DMS153 treated with DMSO at 0.1 percent for 48 hours (cell line): ENCODE data around the gene KLHL26.
"Not testable (repeated sequence)": the region's sequence is repeated elsewhere in the genome, so short reads cannot be mapped to it uniquely, and the experiment has no call there.

Experiments
- DNase-seq: peaks from one replicate; lab custom pipeline; 2025; ENCODE audit not compliant: unreplicated experiment; lab: John Stamatoyannopoulos, UW

The KLHL26 gene, protein sequence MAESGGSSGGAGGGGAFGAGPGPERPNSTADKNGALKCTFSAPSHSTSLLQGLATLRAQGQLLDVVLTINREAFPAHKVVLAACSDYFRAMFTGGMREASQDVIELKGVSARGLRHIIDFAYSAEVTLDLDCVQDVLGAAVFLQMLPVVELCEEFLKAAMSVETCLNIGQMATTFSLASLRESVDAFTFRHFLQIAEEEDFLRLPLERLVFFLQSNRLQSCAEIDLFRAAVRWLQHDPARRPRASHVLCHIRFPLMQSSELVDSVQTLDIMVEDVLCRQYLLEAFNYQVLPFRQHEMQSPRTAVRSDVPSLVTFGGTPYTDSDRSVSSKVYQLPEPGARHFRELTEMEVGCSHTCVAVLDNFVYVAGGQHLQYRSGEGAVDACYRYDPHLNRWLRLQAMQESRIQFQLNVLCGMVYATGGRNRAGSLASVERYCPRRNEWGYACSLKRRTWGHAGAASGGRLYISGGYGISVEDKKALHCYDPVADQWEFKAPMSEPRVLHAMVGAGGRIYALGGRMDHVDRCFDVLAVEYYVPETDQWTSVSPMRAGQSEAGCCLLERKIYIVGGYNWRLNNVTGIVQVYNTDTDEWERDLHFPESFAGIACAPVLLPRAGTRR

DNA sequence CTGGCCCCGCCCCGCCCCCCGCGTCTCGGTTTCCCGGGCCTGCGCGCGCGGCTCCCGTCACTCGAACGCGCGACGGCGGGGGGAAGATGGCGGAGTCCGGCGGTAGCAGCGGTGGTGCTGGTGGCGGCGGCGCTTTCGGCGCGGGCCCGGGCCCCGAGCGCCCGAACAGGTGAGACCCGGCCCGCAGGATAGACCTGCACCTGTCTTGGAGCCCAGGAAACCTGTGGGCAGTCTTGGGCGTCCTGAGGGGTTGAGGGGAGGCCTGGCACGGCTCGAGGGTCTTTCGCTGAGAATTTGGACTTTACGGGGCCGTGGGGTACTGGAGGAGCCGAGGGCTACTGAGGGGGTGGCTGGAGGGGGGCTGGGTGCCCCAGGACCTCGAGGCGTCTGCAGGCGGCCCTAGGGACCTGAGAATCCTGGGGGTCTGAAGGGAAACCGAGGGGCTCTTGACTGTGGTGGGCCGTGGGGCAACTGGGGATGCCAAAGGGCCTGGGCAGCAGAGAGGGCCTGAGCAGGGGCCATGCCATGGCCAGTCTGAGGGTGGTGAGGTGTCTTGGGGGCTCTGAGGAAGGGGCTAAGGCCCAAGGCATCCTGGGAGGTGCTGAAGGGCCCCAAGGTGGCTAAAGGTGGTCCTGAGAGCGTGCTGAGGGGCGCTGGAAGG lies at the start of gene KLHL26:
Gene KLHL26, plus strand, starts transcription at position 60 of the 661 bp plus-strand sequence. Its CDS starts 27 bp downstream, at position 87.
- DNase-seq = no peak

DNA sequence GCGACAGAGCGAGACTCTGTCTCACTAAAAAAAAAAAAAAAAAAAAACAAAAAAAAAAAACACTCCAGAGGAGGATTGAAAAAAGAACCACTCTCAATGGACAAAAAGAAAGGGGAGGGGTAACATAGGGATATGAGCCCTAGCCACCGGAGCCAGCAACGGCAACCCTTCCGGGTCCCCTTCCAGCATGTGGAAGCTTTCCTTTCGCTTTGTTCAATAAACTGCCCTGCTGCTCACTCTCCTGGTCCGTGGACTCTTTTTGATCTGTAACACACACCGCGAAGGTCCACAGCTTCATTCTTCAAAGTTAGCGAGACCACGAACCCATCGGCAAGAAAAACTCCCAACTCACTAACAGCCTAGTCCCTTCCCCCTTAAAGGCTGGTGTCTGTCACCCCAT lies 49.3 kb upstream of the KLHL26 start:
- DNase-seq = no peak

DNA sequence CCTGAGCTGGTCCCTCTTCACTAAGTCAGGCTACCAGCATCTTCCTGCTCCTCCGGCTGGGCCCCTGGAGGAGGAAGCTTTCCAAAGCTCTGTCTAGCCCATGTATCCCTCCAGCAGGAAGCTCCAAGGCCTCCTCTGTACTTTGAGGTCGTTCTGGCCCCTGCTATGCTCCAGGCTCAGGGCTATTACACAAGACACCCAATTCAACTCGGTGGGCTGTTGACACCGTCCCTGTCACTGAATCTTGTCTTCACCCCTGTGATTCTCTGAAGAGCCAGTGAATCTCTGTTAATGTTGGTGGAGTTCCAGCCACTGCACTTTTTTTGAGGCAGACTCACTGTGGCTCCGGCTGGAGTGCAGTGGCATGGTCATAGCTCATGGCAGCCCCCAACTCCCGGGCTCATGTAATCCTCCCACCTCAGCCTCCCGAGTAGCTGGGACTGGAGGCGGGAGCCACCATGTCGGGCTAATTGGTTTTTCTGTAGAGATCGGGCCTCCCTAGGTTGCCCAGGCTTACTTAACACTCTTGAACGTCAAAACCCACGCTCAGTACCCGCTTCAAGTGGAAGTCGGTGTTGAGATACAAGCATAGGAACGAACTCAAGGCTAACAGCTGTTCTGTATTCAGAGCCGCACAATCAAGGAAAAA lies 48.7 kb upstream of the KLHL26 start:
- DNase-seq = no peak

DNA sequence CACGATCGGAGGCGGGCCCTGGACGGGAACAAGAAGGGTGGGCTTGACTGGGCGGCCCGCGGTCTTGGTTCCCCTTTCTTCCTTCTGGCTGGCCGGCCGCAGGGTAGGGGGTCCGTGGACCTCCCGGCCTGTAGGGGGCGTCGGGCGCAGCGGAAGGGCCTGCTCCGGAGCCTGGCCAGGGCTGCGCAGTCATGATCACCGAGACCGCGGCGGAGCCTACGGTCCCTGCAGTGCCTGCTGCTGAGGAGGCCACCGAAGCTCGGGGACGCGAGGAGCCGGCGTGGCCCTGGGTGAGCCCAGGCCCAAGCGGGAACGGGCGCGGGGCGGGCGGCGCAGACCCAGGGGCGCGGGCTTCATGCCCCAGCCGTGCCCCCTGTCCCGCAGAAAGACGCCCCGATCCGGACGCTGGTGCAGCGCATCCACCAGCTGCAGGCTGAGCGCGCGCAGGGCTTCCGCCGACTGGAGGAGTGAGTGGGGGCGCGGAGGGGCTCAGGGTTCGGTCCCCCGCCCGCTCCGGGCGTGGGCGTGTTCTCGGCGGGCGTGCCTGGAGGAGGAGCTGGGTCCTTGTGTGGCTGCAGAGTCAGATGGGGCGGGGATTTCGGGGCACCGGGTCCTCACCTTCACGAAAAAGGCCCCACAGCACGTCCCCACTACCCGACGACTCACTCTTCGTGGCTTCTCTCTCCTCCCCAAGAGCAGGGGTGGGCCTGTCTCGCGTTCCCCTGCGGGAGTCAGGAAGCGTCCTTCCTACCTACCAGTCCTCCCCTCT lies 48.0 kb upstream of the KLHL26 start, which contains the start of gene REX1BD:
Gene REX1BD, plus strand, starts transcription at position 188 of the 769 bp plus-strand sequence. Its CDS starts 4 bp downstream, at position 192.
- peak; percentile 26 for DNase-seq

DNA sequence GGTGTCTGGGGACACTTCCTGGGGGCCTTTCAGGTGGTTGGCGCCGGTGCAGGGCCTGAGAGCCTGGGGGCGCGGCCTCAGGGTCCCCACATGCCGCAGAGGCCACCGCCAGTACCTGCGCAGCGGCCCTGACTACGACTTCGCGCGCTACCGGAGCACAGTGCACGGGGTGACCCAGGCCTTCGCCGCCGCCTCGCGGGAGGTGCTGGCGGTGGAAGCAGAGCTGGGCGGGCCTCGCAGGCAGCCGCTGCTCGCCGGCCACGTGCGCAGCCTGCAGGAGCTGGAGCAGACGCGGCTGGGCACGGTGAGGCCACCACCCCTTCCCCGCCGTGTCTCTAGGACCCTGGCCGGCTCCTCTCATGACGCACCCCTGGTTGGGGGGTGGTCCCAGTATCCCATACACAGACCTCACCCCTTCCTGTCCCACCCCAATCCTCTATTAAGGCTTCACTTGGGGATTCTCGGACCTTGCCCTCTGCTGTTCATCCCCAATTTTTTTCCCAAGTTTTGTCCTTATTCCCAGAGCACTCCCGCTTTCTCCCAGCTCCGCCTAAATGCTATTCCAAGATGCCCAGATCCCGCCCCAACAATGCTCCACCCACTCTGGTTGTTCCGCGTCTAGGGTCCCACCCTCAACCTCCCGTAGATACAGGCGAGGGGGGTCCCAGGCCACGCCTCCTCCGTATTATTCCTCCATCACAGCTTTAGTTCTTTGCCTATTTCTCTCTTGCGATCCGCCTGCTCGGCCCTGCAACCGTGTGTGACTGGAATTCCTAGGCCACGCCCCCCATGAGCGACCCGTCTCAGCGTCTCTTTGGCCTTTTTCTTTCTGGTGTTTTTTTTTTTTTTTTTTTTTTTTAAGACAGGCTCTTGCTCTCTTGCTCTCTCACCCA lies 47.2 kb upstream of the KLHL26 start:
- DNase-seq = peak; percentile 56

DNA sequence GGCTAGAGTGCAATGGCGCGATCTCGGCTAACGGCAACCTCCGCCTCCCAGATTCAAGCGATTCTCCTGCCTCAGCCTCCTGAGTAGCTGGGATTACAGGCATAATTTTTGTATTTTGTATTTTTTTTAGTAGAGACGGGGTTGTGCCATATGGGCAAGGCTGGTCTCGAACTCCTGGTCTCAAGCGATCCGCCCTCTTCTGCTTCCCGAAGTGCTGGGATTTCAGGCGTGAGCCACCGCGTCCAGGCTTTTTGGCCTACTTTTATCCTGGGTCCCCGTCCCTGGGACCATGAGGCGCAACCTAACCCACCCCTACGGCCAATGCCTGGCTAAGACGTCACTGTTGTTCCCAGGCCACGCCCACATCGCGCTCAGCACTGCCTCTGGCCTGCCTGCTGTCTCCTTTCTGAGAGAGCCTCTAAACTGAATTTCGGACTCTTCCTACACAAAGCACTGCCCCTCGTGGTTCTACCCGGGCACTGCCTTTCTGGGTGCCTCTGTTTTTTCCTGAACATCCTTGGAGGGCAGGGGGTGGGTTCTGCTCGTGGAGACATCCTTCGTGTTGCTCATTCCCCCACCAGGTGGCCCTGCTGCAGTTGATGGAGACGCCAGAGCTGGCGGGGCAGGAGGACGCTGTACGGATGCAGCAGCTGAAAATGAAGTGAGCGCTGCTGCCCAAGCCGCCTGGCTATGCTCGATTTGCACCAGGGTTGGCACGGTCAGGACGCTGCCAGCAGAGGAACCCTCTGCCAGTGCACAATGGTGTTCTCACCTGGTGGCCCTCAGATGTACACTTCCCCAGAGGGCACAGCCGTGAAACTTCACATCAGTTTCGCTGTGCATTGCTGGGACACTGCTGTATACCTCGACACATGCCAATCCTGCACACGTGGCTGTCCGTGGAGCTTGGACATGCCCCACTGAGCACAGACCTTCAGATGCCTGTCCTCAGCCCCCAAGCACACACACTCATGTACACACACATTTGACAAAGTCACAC lies 46.3 kb upstream of the KLHL26 start:
- DNase-seq = peak; percentile 97

DNA sequence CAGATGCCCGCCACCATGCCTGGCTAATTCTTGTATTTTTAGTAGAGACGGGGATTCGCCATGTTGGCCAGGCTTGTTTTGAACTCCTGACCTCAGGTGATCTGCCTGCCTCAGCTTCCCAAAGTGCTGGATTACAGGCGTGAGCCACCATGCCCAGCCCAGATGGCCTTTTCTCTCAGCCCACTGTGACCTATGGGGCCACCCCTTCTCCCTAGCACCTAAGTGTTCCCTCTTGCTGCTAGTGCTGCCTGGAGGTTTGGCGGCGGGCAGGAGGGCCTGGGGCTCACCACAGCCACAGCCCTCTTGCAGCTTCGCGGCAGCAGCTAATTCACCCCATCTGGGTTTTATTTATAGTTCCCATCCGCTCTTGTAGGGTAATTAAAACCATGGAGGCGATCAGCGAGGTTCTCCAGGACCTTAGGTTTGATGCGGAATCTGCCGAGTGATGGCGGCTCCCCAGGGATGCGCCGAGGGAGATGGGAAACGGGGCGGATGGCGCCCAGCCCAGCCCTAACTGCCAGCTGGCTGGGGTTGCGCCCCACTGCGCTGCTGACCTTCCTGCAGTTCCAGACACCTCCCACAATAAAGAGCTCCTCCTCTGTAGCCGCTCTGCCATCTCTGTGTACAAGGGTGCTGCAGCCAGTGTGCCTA lies 45.0 kb upstream of the KLHL26 start:
- no peak for DNase-seq

DNA sequence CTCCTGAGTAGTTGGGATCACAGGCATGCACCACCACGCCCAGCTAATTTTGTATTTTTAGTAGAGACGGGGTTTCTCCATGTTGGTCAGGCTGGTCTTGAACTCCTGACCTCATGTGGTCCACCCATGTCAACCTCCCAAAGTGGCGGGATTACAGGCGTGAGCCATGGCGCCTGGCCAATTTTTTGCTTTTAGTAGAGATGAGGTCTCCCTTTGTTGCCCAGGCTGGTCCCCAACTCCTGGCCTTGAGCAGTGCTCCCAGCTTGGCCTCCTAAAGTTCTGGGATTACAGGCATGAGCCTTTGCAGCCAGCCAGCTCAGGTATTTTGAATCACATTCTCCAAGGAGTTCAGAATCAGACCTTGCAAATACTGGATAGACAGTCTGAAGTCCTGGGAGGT lies 44.1 kb upstream of the KLHL26 start:
- DNase-seq = not testable (repeated sequence)

DNA sequence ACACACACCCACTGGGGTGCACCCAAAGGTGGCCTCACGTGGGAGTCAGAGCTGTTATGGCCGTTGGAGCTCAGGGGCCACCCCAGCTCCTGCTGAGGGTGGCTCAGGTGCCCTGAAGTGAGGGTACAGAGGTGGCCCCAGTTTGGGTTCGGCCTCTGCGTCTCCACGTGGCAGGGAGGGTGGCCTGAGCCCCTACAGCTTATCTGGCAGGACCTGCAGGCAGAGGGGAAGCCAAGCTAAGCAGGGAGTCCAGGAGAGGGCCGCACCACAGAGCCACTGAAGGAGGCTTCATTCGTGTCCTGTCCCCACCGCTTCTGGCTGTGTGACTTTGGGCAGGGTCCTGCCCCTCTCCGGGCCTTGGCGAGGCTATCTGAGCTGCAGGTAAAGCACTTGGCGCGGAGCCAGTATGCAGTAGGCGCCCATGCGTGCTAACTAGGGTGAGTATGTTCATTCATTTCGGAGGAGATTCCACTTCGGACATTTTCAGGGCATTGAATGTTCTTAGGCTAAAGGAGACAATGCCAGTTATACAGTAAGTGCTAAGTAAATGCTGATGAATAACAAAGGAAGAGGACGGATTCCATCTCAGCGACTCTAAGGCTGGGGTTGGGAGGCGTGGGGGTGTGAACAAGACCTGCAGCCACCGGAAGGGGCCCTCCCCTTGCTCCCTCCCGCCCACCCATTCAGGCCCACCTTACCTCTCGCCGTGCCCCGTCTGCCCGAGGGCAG lies 43.3 kb upstream of the KLHL26 start:
- no peak for DNase-seq

DNA sequence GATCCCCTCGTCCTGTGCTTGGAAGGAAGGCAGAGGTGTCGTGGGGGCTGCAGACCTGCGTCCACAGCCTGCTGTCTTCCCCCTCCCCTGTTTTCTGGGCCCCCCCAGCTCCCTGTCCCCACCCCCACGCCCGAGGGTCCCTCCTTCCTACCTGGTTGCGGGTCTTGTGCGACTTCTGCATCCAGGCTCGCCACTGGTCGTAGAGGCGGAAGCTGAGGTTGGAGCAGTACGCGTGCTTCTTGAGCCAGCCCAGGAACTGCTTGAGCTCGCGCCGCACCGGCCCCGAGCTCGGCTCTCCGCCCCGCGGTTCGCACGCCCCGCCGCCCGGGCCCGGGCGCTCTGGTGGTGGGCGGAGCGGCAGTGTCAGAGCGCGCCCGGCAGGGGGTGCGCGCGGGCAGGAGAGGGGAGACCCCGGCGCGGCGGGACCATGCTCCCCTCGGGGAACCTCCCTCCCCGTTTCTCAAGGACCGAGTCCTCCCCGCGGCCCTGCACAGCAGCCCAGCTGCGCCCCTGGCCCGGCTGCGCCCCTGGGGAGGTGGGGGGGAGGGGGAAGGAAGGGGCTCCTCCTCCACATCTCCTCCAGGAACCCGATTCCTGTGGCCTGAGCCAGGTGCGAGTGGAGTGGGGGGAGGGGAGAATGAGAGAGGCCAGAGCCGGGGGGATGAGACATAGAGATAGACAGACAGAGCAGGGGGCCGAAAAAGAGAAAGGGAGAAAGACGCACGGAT lies 42.6 kb upstream of the KLHL26 start:
- DNase-seq = peak; percentile 59

DNA sequence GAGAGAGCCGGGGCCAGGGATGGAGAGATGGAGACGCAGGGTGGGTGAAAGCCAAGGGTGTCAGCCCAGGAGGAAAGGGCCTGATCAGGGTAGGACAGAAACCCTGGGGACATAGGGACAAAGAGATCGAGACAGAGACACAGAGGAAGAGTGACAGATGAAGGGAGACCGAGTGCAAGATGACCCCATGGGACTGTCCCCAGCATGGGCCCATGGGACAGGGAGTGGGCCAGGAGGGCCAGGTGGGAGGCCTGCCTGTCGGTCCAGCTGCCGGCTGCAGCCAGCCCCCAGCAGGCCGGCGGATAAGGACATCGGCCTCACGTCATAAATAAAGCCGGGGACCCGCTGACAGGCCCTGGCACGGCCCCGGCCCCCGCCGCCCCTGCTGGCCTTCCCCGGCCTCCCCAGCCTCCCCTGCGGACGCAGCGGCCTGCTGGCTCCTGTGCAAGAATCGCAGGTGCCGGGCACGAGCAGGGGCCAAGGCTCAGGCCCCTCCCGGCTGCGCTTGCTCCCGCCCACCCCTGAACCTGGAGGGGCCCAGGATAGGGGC lies 41.9 kb upstream of the KLHL26 start:
- no peak for DNase-seq

DNA sequence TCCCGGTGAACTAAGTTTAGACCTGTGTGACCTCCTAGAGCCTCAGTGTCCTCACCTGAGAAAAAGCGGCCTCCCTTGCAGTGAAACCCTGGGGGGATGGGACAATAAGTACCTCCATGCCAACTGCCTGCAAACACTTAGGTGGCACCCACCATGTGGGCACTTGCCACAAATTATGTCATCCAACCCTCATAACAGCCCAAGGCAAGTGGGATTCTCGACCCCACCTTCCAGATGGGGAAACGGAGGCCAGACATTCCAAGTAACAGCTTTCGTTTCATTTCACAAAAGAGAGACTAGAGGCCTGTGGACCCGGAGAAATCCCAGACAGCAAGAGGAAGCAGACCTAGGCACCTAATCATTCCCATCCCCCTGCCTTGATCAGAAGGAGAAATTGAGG lies 41.4 kb upstream of the KLHL26 start:
- no peak for DNase-seq

DNA sequence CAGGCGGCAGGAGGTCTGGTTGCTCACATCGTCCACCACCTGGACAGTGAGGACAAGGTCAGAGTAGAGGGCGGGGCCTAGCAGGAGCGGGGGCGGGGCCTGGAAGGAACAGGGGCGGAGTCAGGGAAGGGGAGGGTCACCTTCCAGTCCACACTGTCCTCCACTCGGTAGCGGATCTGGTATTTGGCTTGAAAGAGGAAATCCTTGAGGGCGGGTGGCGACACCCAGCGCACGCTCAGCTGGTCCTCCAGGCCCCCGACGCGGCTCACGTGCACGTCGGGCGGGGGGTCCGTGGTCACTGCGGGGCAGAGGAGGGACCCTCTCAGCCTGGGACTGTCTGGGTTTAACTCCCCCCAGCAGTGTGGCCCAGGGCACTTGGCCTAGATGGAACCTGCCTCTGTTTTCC lies 40.1 kb upstream of the KLHL26 start:
- peak; percentile 5 for DNase-seq

DNA sequence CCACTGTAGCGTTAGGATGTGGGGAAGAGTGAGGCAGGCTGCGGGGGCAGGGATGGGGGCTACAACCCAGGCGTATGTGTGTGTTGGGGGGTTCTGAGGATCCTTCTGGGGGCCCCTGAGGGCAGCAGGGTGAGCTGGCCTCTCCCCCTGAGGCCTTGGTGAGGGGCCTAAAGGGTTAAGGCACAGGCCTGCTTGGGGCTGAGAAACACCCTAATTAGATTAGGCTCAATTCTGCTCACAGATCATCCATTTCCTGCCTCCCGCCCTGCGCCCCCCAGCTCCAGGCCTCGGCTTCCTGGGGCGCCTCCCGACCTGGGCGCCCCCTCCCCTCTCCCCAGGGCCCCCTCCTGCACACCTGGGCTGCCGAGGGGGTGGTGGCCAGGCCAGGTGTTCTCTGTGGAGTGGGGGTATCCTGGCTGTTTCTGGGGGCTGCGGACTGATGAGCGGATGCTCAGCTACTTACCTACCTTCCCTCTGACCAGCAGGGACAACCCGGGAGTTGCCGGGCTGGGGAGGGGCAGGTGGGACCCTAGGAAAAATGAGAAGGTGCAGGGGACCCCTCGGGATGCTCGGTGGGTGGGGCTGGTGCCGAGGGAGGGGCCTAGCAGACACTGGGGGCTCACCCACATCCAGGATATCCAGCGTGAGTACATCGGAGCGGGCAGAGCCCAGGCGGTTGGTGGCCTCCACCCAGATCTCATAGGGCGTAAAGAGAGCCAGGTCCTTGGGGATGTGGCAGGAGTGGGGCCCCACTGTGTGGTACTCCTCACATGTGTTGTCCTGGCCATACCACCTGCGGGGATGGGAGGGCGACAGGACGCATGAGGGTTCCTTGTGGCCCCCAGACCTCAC lies 38.8 kb upstream of the KLHL26 start:
- no peak for DNase-seq

DNA sequence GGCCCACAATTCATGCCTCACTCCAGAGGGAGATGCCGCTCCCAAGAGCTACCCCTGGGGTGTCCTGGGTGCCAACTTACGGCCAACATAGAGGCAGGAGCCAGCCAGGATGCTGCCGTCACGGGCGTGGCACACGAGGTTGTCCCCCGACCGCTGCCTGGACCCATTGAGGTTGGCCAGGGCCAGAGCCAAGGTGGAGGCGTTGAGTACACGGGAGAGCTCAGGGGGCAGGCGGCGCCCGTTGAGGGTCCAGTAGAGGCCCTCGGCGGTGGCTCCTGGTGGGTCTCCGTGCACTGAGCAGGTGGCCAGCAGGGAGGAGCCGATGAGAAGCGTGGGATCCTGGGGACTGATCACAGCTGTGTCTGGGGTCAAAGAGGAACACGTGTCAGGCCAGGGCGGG lies 37.3 kb upstream of the KLHL26 start:
- DNase-seq = no peak
